ENCODE results near the gene KIF26A.

Gene KIF26A

DNA sequence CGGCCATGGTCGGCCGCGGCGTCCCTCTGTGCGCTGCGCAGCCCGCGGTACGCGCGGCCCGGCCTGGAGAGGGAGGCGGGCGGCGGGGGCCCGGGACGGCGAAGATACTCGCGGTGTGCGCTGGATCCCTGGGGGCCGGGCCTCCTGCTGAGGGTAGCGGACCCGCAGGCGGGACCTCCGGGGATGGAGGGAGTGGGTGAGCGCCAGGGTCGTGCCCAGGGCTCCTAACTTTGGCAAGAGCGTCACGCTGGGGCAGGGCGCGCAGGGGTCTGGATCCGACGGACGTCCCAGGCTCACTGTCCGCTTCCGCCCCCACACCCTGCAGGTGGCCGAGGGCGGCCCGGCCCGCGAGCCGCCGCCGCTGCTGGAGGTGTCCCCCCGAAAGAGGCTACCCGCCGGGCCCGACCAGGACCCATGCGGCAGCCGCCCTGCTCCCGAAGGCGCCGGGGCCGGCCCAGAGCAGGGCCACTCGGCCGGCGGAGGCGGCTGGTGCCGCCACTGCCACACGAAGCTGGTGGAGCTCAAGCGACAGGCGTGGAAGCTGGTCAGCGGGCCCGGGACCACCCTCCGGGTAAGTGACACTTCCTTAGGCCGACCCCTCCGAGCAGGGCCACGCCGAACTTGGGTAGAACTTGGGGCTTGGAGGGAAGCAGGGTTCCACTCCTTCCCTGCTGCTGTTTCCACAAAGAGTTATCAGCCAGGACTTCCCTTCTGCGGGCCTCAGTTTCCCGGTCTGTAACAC is 502 bp downstream of the KIF26A start:
- Histone ChIP-seq H3K9me3 (ENCODE audit: control insufficient read depth in 5 of 5, low read length in 5 of 5) (no peaks in the 10 kb centered on the region), H3K36me3 (ENCODE audit: control insufficient read depth in 5 of 5, insufficient read depth in 5 of 5, low read length in 5 of 5) (peaks cover 0 to 8% (median 0%) of the 10 kb centered on the region in 5 donors), H3K27ac (ENCODE audit: low read depth, low read length) (no peak overlapping the region), H3K9ac (ENCODE audit: low read length in 5 of 5) (peak overlapping the region in 2 of 5 donors; percentile 7 to 77), H3K27me3 (ENCODE audit: control insufficient read depth in 5 of 5, insufficient read depth in 4 of 5, low read length in 5 of 5) (peaks cover 27 to 52% (median 40%) of the 10 kb centered on the region in 5 donors), H3K4me3 (ENCODE audit: low read depth in 1 of 5, low read length in 5 of 5) (peak overlapping the region in 4 of 5 donors; percentile 12 to 75 (median 66)), H3K4me1 (ENCODE audit: control insufficient read depth in 5 of 5, insufficient read depth in 5 of 5, low read length in 5 of 5) (peaks cover 0 to 57% (median 35%) of the 10 kb centered on the region in 5 donors)

DNA sequence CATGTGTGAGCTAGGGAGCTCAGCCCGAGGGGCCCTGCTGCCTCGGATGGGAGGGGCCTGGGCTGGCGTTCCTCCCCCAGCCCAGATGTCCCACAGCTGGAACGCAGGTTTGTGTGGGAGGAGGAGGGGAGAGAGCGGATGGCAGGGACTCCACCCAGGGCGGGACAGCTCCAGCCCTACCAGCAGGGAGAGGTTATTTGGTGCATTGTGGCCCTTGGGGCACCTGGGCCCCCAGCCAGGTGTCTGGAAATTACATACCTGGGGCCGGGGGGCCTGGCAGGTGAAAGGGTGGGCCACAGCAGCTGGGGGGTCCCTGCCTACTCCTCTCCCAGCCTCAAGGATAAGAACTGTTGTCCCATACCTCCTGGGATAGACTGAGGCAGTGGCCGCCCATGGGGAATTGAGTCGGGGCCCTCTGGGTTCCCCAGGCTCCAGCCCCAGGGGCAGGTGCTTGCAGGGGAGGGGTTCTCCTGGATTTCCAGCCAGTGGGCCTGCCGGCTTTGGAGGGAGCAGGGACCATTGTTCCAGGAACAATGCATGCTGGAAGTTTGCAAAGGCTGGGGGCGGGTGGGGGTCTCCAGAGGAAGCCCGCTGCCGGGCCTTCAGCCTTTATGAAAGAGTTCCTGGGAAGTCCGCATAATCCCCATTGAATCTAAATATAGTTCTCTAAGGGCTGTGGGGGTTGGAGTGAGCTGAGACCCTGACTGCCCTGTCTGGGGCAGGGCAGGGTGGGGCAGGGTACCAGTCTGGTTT is 1.2 kb downstream of the KIF26A start:
- H3K27ac ChIP-seq (ENCODE audit: low read depth, low read length), result no peak overlapping the region
- H3K27me3 ChIP-seq (ENCODE audit: control insufficient read depth in 5 of 5, insufficient read depth in 4 of 5, low read length in 5 of 5), result peaks cover 31 to 47% (median 36%) of the 10 kb centered on the region in 5 donors
- H3K36me3 ChIP-seq (ENCODE audit: control insufficient read depth in 5 of 5, insufficient read depth in 5 of 5, low read length in 5 of 5), result peaks cover 0 to 8% (median 0%) of the 10 kb centered on the region in 5 donors
- no peaks in the 10 kb centered on the region for H3K9me3 ChIP-seq (ENCODE audit: control insufficient read depth in 5 of 5, low read length in 5 of 5)
- peak overlapping the region in 2 of 5 donors; percentile 7 to 77 for H3K9ac ChIP-seq (ENCODE audit: low read length in 5 of 5)
- peaks cover 0 to 59% (median 35%) of the 10 kb centered on the region in 5 donors for H3K4me1 ChIP-seq (ENCODE audit: control insufficient read depth in 5 of 5, insufficient read depth in 5 of 5, low read length in 5 of 5)
- H3K4me3 ChIP-seq (ENCODE audit: low read depth in 1 of 5, low read length in 5 of 5), result peak overlapping the region in 3 of 5 donors; percentile 64 to 75 (median 69)

DNA sequence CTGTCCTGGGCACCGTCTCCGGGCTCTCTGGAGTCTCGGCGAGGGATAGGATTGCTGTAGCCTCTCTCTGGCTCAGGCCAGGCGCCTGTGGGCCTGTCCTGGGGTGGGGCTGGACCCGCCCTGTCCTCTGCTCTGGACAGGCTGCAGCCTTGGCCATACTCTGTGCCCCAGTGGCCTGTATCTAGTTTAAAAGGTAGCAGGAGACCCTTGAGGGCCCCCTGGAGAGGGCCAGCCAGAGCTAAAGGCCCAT is 1.8 kb downstream of the KIF26A start:
- Histone ChIP-seq H3K27ac (ENCODE audit: low read depth, low read length) (no peak overlapping the region), H3K27me3 (ENCODE audit: control insufficient read depth in 5 of 5, insufficient read depth in 4 of 5, low read length in 5 of 5) (peaks cover 29 to 44% (median 33%) of the 10 kb centered on the region in 5 donors), H3K36me3 (ENCODE audit: control insufficient read depth in 5 of 5, insufficient read depth in 5 of 5, low read length in 5 of 5) (peaks cover 0 to 8% (median 0%) of the 10 kb centered on the region in 5 donors), H3K9ac (ENCODE audit: low read length in 5 of 5) (peak overlapping the region in 1 of 5 donors; percentile 77), H3K4me3 (ENCODE audit: low read depth in 1 of 5, low read length in 5 of 5) (peak overlapping the region in 3 of 5 donors; percentile 64 to 75 (median 69)), H3K4me1 (ENCODE audit: control insufficient read depth in 5 of 5, insufficient read depth in 5 of 5, low read length in 5 of 5) (peaks cover 0 to 59% (median 33%) of the 10 kb centered on the region in 5 donors), H3K9me3 (ENCODE audit: control insufficient read depth in 5 of 5, low read length in 5 of 5) (no peaks in the 10 kb centered on the region)

DNA sequence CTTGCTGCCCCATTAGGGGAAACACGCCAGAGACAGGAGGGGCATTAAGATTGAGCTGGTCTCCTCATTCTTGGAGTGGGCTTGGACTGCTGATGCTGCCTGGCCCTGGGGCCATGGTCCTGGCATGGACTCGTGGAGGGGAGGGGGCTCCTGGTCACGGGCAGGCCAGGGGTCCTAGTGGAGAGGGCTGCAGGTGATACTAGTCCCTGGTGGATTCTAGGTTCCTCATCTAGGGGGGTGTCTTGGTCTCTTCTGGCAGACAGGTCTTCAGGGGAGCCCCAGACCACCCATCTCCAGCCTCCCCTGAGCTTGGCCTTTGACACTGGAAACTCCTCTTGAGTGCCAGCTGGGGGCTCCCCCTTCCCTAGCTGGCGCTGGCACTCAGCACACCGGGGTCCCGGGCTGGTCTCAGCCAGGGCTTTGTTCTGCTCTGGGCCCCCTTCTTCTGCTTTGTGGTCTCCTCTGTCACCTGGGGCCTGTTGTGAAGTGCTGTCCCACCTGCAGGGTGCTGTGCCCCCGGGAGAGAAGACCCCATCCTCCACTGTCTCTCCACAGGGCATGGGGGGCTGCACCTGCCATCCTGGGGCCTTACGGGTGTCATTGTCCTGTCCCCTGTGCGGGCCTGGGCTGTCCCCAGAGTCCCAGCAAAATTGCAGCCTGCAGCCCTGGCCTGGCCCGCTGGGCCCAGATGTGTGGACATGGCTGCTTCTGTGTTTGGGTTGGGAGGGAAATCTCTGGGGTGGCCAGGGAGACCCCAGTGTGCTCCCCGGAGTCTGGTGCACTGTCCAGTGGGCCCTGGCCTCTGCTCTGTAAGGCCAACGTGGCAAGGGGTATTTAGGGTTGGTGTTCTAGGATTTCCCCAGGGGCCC is 2.3 kb downstream of the KIF26A start:
- Histone ChIP-seq H3K9ac (ENCODE audit: low read length in 5 of 5) (peak overlapping the region in 1 of 5 donors; percentile 77), H3K4me3 (ENCODE audit: low read depth in 1 of 5, low read length in 5 of 5) (peak overlapping the region in 3 of 5 donors; percentile 64 to 75 (median 69)), H3K4me1 (ENCODE audit: control insufficient read depth in 5 of 5, insufficient read depth in 5 of 5, low read length in 5 of 5) (peaks cover 0 to 61% (median 31%) of the 10 kb centered on the region in 5 donors), H3K27ac (ENCODE audit: low read depth, low read length) (no peak overlapping the region), H3K36me3 (ENCODE audit: control insufficient read depth in 5 of 5, insufficient read depth in 5 of 5, low read length in 5 of 5) (peaks cover 0 to 8% (median 0%) of the 10 kb centered on the region in 5 donors), H3K9me3 (ENCODE audit: control insufficient read depth in 5 of 5, low read length in 5 of 5) (no peaks in the 10 kb centered on the region), H3K27me3 (ENCODE audit: control insufficient read depth in 5 of 5, insufficient read depth in 4 of 5, low read length in 5 of 5) (peaks cover 23 to 44% (median 31%) of the 10 kb centered on the region in 5 donors)

DNA sequence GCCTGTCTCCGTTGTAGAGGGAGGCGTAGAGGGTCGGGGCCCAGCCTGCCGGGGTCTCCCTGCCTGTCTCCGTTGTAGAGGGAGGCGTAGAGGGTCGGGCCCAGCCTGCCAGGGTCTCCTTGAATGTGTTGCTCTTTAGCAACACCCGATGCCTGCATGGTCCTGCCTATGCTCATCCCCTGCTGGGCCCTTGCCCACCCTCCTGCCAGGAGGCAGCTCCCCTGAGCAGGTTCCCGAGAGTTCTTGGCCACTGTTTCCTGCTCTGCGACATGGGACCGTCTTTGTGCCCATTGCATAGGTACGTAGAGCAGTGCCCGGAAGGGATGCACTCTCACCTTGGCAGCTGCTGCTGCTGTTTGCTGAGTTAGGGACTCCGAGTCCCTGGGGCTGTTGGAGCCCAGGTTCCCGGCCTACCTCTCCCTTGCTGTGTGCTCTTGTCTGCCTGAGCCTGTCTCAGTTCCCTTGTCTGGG is 3.3 kb downstream of the KIF26A start:
- Histone ChIP-seq H3K9me3 (ENCODE audit: control insufficient read depth in 5 of 5, low read length in 5 of 5) (no peaks in the 10 kb centered on the region), H3K4me1 (ENCODE audit: control insufficient read depth in 5 of 5, insufficient read depth in 5 of 5, low read length in 5 of 5) (peaks cover 0 to 63% (median 24%) of the 10 kb centered on the region in 5 donors), H3K9ac (ENCODE audit: low read length in 5 of 5) (no peak overlapping the region), H3K4me3 (ENCODE audit: low read depth in 1 of 5, low read length in 5 of 5) (no peak overlapping the region), H3K27me3 (ENCODE audit: control insufficient read depth in 5 of 5, insufficient read depth in 4 of 5, low read length in 5 of 5) (peaks cover 18 to 38% (median 26%) of the 10 kb centered on the region in 5 donors), H3K36me3 (ENCODE audit: control insufficient read depth in 5 of 5, insufficient read depth in 5 of 5, low read length in 5 of 5) (peaks cover 0 to 8% (median 0%) of the 10 kb centered on the region in 5 donors), H3K27ac (ENCODE audit: low read depth, low read length) (no peak overlapping the region)

DNA sequence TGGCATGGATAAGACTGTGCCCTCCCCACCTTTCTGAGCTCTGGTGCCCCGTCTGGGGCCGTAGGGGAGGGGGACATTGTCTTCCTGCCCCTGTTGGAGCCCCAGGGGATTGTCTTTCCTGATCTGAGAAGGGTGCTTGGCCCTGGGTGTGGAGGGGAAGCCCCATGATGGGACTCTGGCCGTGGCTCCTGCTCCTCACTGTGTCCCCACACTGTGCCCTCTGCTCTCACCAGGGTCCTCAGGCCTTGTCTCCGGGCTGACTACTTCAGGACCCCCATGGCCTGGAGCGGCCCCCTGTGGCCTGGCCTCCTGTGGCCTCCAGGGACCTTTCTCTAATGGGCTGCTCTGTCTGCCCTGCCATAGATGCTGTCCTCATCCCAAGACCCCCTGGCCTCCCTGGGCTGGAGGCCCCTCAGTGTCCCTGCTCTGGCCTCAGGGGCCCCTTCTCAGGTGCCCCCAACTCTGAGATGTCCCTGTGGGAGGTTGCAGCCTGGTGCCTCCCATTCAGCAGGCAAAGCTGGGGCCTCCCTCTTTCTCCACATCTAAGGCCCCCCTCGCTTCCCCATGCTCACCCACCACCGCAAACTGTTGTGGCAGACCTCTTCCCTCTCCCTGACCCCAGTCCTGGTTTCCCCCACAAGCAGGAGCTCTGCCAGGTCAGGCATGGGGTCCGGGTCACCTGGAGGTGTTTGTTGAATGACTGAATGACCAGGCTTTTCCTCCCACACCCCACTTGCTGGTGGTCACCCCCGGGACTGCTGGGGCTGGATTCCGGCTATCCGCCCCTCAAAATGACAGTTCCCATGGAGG is 4.0 kb downstream of the KIF26A start:
- Histone ChIP-seq H3K36me3 (ENCODE audit: control insufficient read depth in 5 of 5, insufficient read depth in 5 of 5, low read length in 5 of 5) (peaks cover 0 to 8% (median 0%) of the 10 kb centered on the region in 5 donors), H3K4me3 (ENCODE audit: low read depth in 1 of 5, low read length in 5 of 5) (no peak overlapping the region), H3K9me3 (ENCODE audit: control insufficient read depth in 5 of 5, low read length in 5 of 5) (no peaks in the 10 kb centered on the region), H3K4me1 (ENCODE audit: control insufficient read depth in 5 of 5, insufficient read depth in 5 of 5, low read length in 5 of 5) (peaks cover 0 to 63% (median 20%) of the 10 kb centered on the region in 5 donors), H3K27ac (ENCODE audit: low read depth, low read length) (no peak overlapping the region), H3K27me3 (ENCODE audit: control insufficient read depth in 5 of 5, insufficient read depth in 4 of 5, low read length in 5 of 5) (peaks cover 11 to 37% (median 24%) of the 10 kb centered on the region in 5 donors), H3K9ac (ENCODE audit: low read length in 5 of 5) (no peak overlapping the region)

DNA sequence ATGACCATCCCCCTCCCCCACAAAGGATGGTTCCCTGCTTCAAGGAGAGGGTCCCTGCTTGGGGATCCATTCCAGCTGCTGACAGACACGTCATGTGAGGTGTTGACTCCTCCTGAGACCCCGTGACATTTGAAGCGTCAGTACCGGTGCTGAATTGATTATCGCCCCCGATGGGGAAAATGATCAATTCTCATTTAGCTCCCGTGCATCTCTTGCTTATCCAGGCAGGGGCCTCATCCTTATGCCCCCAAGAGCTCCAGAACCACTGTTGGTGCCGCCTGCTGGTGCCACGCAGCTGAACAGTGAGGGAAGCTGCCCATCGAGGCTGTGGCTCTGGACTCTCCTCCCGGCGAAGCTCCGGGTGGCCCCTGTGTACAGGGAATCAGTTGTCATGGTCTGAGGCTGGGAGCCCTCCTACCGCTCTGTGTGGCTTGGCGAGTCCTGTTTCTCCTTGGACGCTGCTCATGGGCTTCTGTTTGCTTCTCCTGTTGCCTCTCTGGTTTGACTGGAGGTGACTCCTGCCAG is 4.6 kb downstream of the KIF26A start:
- peaks cover 0 to 65% (median 18%) of the 10 kb centered on the region in 5 donors for H3K4me1 ChIP-seq (ENCODE audit: control insufficient read depth in 5 of 5, insufficient read depth in 5 of 5, low read length in 5 of 5)

DNA sequence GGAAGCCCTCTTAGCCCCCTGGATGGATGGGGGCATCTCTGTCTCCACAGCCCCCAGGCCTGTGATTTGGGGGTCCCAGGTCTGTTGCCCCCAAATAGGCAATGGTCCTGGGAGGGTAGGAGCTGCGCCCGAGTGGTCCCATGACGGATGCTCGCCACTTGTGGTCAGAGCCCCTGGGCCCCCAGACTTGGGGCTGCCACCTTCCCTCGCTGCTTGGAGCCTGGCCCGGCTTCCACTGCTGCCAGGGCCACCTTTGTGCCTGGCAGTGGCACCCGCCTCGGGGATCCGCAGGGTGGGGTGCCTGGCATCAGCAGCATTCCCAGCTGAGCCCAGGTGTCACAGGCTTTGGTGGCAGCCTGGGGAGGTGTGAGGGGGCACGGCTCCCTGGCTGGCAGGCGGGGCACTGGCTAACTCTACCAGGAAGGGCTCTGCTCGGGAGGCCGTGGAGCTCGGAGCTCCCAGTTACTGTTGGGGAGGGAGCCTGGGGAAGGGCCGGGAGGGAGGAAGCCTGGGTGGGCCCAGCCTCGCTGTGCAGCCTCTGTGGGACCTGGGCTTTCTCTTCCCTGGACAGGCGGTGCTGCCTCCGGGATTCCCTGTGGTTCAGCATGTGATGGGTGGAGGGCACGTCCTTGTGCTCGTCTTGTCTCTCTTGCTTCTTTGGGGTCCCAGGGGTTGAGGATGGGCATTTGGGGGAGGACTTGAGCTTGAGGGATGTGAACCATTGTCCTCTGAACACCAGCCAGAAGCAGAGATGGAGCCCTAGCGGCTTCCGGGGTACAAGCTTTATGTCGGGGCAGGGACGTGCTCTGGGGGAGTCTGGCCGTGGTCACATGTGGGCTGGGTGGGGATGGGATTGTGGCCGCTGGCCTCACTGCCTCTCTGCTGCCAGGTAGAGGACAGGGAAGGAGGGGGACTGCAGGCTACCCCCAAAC is 5.4 kb downstream of the KIF26A start:
- no peak overlapping the region for H3K27ac ChIP-seq (ENCODE audit: low read depth, low read length)
- peaks cover 0 to 70% (median 15%) of the 10 kb centered on the region in 5 donors for H3K4me1 ChIP-seq (ENCODE audit: control insufficient read depth in 5 of 5, insufficient read depth in 5 of 5, low read length in 5 of 5)
- H3K36me3 ChIP-seq (ENCODE audit: control insufficient read depth in 5 of 5, insufficient read depth in 5 of 5, low read length in 5 of 5), result peaks cover 0 to 8% (median 0%) of the 10 kb centered on the region in 5 donors
- no peak overlapping the region for H3K9ac ChIP-seq (ENCODE audit: low read length in 5 of 5)
- no peaks in the 10 kb centered on the region for H3K9me3 ChIP-seq (ENCODE audit: control insufficient read depth in 5 of 5, low read length in 5 of 5)
- no peak overlapping the region for H3K4me3 ChIP-seq (ENCODE audit: low read depth in 1 of 5, low read length in 5 of 5)
- H3K27me3 ChIP-seq (ENCODE audit: control insufficient read depth in 5 of 5, insufficient read depth in 4 of 5, low read length in 5 of 5), result peaks cover 7 to 37% (median 21%) of the 10 kb centered on the region in 5 donors

More for the DNA sequence above, 4.6 kb downstream of the KIF26A start:
- Histone ChIP-seq H3K9ac (ENCODE audit: low read length in 5 of 5) (no peak overlapping the region), H3K36me3 (ENCODE audit: control insufficient read depth in 5 of 5, insufficient read depth in 5 of 5, low read length in 5 of 5) (peaks cover 0 to 8% (median 0%) of the 10 kb centered on the region in 5 donors), H3K27ac (ENCODE audit: low read depth, low read length) (no peak overlapping the region), H3K9me3 (ENCODE audit: control insufficient read depth in 5 of 5, low read length in 5 of 5) (no peaks in the 10 kb centered on the region), H3K4me3 (ENCODE audit: low read depth in 1 of 5, low read length in 5 of 5) (no peak overlapping the region), H3K27me3 (ENCODE audit: control insufficient read depth in 5 of 5, insufficient read depth in 4 of 5, low read length in 5 of 5) (peaks cover 7 to 38% (median 21%) of the 10 kb centered on the region in 5 donors)
